ENCODE data around the gene DOCK4. TPM values are rescaled to one million over a fixed set of nuclear protein-coding genes. Genes with fewer than 3 reads are reported as not detected.

The DOCK4 gene
- total RNA-seq, 1 experiment from 2014 or later: 20.4 TPM

GRCh38 chr7:111958431-111958830 is 247.8 kb downstream of the DOCK4 start (continued):
- TF ChIP-seq ZNF138 (CRISPR knock-in tag; conservative IDR thresholded peaks at IDR 0.05) (no peak), CTCF (IDR thresholded peaks at IDR 0.05) (no peak), ETV6 (CRISPR knock-in tag; IDR thresholded peaks at IDR 0.05) (no peak), MLX (CRISPR knock-in tag; IDR thresholded peaks at IDR 0.05) (no peak), ZBTB21 (CRISPR knock-in tag; IDR thresholded peaks at IDR 0.05; ENCODE audit: borderline replicate concordance) (no peak), AFF4 (CRISPR knock-in tag; IDR thresholded peaks at IDR 0.05; ENCODE audit: borderline replicate concordance) (no peak), ZNF121 (CRISPR knock-in tag; IDR thresholded peaks at IDR 0.05) (no peak), FOXJ3 (CRISPR knock-in tag; IDR thresholded peaks at IDR 0.05; ENCODE audit: borderline replicate concordance) (no peak)

- Mint-ChIP-seq H3K9me3 (no peaks in the 10 kb centered on the region), H3K27me3 (ENCODE audit: low read depth) (no peaks in the 10 kb centered on the region), H3K36me3 (no peaks in the 10 kb centered on the region), H3K4me1 (peaks cover 50% of the 10 kb centered on the region), H3K27ac (no peak overlapping the region), H3K4me3 (no peak overlapping the region)
- no peak for TF ChIP-seq NR3C1 (CRISPR knock-in tag; conservative IDR thresholded peaks at IDR 0.05; ENCODE audit: low read depth)
- no peak for TF ChIP-seq ZNF416 (CRISPR knock-in tag; IDR thresholded peaks at IDR 0.05)
- no peak for TF ChIP-seq IRF2 (CRISPR knock-in tag; IDR thresholded peaks at IDR 0.05; ENCODE audit: borderline replicate concordance, low read depth)
- TF ChIP-seq MAX (CRISPR knock-in tag; IDR thresholded peaks at IDR 0.05): no peak
- TF ChIP-seq E2F1 (CRISPR knock-in tag; IDR thresholded peaks at IDR 0.05): no peak
- TF ChIP-seq ZNF423 (CRISPR knock-in tag; IDR thresholded peaks at IDR 0.05): no peak
- no peak for TF ChIP-seq RELA (CRISPR knock-in tag; IDR thresholded peaks at IDR 0.05; ENCODE audit: borderline replicate concordance)
- no peak for TF ChIP-seq ZNF671 (CRISPR knock-in tag; IDR thresholded peaks at IDR 0.05)
- no peak for TF ChIP-seq ZNF138 (CRISPR knock-in tag; conservative IDR thresholded peaks at IDR 0.05)
- no peak for TF ChIP-seq JUN (CRISPR knock-in tag; IDR thresholded peaks at IDR 0.05)
- no peak for TF ChIP-seq MYBL2 (CRISPR knock-in tag; IDR thresholded peaks at IDR 0.05)
- no peak for TF ChIP-seq ZNF425 (CRISPR knock-in tag; conservative IDR thresholded peaks at IDR 0.05)
- no peak for TF ChIP-seq CDX4 (CRISPR knock-in tag; IDR thresholded peaks at IDR 0.05; ENCODE audit: borderline replicate concordance)
- DNase-seq (ENCODE audit: low spot score) (no peak), ATAC-seq (no peak)
- ChIA-PET POLR2A (no interaction called here), CTCF (no interaction called here)
Observed at GRCh38 chr7:111955616-111956015, 250.6 kb downstream of the DOCK4 start.
